ENCODE measurements around the gene DIDO1.

Gene DIDO1

DNA sequence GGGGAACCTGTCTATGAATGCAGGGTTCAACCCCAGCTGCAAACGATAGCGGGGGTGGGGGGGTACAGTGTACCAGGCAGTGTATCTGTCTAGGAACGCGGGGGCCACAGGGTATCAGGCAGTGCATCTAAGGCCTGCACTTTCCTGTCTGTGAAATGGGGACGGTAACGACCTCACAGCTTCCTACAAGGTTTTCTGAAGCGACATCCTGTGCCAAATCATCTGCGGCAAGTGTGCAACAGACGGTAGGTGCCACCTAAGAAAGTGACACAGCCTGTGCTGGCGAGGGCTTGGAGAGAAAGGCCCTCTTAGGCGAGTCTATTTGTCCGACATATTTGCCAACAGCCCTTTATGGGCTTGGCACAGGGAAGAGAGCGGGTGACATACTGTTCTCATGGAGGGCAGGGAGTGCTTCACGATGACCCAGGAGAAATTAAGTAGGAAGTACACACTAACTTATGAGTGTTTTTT, 3.8 kb downstream of the DIDO1 start:
- Histone ChIP-seq H3K4me1 (peaks cover 79 to 86% (median 83%) of the 10 kb centered on the region in 10 experiments), H3K9ac (peak overlapping the region in 4 of 11 experiments; percentile 1 to 42 (median 28); a peak in 6 of 22 replicates), H3K27me3 (no peaks in the 10 kb centered on the region), H4K20me1 (peaks cover 83 to 95% (median 93%) of the 10 kb centered on the region in 11 experiments), H3K4me3 (no peak overlapping the region), H3K27ac (peak overlapping the region in 1 of 11 experiments; percentile 1; a peak in 1 of 22 replicates), H3K4me2 (peak overlapping the region; percentile 48 to 98 (median 93); a peak in 21 of 22 replicates), H3K36me3 (peaks cover 0 to 7% (median 0%) of the 10 kb centered on the region in 11 experiments; a peak in 5 of 22 replicates), H3K9me3 (replicated peaks in 1 of 11) (no peaks in the 10 kb centered on the region)
- TF ChIP-seq Cebpa-rat (IDR thresholded peaks at IDR 0.05), result no peak

DNA sequence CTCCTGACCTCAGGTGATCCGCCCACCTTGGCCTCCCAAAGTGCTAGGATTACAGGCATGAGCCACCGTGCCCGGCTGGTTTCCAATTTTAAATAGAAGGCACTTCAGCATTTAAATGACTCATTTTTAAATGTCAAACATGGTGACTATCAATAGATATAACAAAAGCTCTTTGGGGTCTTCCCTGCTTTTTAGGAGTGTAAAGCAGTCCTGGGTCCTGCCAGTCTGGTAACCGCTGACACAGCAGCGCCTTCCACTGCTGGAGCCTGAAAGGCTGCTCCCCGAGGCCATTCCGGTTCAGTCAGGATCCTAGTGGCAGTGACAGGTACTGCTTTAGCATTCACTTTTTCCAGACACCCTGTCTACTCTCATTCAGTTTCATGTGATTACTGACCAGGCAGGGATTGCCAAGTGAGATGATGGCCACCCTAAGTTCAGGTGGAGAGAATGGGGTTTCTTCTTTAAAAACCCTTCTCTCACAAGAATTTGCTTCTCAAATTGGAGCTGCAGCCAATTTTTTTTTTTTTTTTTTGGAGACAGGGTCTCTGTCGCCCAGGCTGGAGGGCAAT, 5.1 kb downstream of the DIDO1 start:
- H3K27me3 ChIP-seq, result no peaks in the 10 kb centered on the region
- no peak overlapping the region for H3K9ac ChIP-seq
- no peak overlapping the region for H3K4me3 ChIP-seq
- TF ChIP-seq Cebpa-rat (IDR thresholded peaks at IDR 0.05), result no peak
- H3K36me3 ChIP-seq, result peaks cover 0 to 10% (median 0%) of the 10 kb centered on the region in 11 experiments; a peak in 3 of 22 replicates
- peak overlapping the region; percentile 7 to 85 (median 78); a peak in 18 of 22 replicates for H3K4me2 ChIP-seq
- no peak overlapping the region for H3K27ac ChIP-seq
- H4K20me1 ChIP-seq, result peaks cover 92 to 98% (median 96%) of the 10 kb centered on the region in 11 experiments
- H3K4me1 ChIP-seq, result peaks cover 83 to 88% (median 87%) of the 10 kb centered on the region in 10 experiments
- no peaks in the 10 kb centered on the region for H3K9me3 ChIP-seq (replicated peaks in 1 of 11)

DNA sequence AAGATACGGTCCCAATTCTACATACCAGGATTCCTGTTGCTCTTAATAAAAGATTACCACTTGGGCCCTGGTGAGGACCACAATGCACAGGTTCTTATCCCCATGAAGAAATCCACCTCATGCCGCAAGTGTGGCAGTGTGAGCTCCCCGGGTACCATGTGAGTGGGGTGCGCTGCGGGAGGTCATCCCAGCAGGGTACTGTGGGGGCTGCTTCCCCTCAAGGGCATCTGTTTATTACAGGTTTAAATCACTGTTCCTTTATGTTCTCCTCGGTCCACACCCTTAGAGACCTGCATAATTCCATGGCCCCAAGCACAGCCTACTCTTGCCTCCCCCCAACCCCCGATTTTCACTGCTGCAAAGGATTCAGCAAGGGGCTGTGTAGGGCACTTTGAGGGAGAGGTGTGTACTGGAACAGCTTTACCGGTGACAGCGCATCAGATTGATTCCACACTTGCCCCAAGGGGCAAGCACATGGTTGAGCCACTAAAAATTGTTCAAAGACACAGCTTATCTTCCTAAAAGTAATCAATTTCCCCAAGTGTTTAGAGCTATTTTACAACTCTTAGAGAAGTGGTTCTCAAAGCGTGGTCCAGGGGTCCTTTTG, 6.2 kb downstream of the DIDO1 start:
- Histone ChIP-seq H3K36me3 (peaks cover 0 to 10% (median 0%) of the 10 kb centered on the region in 11 experiments; a peak in 3 of 22 replicates), H3K4me1 (peaks cover 91 to 96% (median 96%) of the 10 kb centered on the region in 10 experiments), H3K4me2 (peak overlapping the region; percentile 70 to 85 (median 79)), H3K27ac (peak overlapping the region in 3 of 11 experiments; percentile 10 to 31 (median 13); a peak in 2 of 22 replicates), H3K9ac (peak overlapping the region in 4 of 11 experiments; percentile 14 to 55 (median 24); a peak in 5 of 22 replicates), H3K4me3 (no peak overlapping the region), H3K9me3 (replicated peaks in 1 of 11) (no peaks in the 10 kb centered on the region), H3K27me3 (no peaks in the 10 kb centered on the region), H4K20me1 (peaks cover 98 to 100% (median 100%) of the 10 kb centered on the region in 11 experiments)
- no peak for TF ChIP-seq Cebpa-rat (IDR thresholded peaks at IDR 0.05)

DNA sequence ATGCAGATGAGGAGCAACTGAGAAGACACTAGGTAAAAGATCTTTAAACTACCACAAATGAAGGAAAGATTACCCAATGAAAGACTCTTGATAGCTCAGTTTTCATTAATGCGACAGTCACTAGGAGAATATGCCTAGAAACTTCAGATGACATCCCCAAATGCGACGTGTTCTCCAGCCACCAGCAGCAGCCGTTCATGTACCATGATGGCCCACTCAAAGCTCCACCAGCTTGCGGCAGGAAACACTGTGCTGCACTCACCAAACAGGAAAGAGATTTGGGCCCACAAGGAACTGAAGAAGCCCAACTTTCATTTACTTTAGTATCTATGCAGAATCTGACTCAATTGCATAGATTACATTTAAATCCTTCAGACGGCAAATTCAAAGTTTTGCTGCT, 7.5 kb downstream of the DIDO1 start:
- no peak for TF ChIP-seq Cebpa-rat (IDR thresholded peaks at IDR 0.05)
- no peaks in the 10 kb centered on the region for H3K27me3 ChIP-seq
- H3K4me1 ChIP-seq, result peaks cover 86 to 96% (median 95%) of the 10 kb centered on the region in 10 experiments
- no peaks in the 10 kb centered on the region for H3K9me3 ChIP-seq (replicated peaks in 1 of 11)
- H3K4me2 ChIP-seq, result peak overlapping the region; percentile 70 to 85 (median 79)
- H3K9ac ChIP-seq, result peak overlapping the region in 4 of 11 experiments; percentile 11 to 42 (median 18); a peak in 6 of 22 replicates
- H3K36me3 ChIP-seq, result peaks cover 4 to 18% (median 7%) of the 10 kb centered on the region in 11 experiments; a peak in 16 of 22 replicates
- peak overlapping the region in 4 of 11 experiments; percentile 1 to 31 (median 18); a peak in 3 of 22 replicates for H3K27ac ChIP-seq
- peaks cover 98 to 100% (median 100%) of the 10 kb centered on the region in 11 experiments for H4K20me1 ChIP-seq
- no peak overlapping the region for H3K4me3 ChIP-seq

DNA sequence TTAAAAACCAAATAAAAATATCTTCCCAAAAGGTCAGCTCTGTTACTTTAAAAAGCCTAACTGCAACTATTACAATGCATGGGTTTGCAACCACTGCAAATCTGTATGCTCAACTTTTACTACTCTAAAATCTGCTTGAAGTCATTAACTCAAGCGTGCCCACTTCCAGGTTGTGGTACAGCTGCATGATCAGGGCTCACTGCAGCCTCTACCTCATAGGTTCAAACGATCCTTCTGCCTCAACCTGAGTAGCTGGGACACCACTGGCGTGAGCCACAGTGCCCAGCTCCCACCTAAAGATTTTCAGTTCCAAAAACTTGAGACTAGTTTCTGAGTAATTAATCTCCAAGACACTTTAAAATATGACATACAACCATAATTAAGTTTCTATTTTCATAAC, 8.2 kb downstream of the DIDO1 start:
- Histone ChIP-seq H3K27me3 (no peaks in the 10 kb centered on the region), H3K4me1 (peaks cover 79 to 92% (median 89%) of the 10 kb centered on the region in 10 experiments), H3K4me3 (no peak overlapping the region), H3K4me2 (peak overlapping the region; percentile 70 to 85 (median 79)), H3K9me3 (replicated peaks in 1 of 11) (no peaks in the 10 kb centered on the region), H3K36me3 (peaks cover 11 to 24% (median 14%) of the 10 kb centered on the region in 11 experiments), H4K20me1 (peaks cover 98 to 100% (median 100%) of the 10 kb centered on the region in 11 experiments), H3K9ac (peak overlapping the region in 7 of 11 experiments; percentile 2 to 42 (median 11); a peak in 6 of 22 replicates), H3K27ac (peak overlapping the region in 4 of 11 experiments; percentile 1 to 31 (median 6); a peak in 2 of 22 replicates)
- TF ChIP-seq Cebpa-rat (IDR thresholded peaks at IDR 0.05), result no peak

DNA sequence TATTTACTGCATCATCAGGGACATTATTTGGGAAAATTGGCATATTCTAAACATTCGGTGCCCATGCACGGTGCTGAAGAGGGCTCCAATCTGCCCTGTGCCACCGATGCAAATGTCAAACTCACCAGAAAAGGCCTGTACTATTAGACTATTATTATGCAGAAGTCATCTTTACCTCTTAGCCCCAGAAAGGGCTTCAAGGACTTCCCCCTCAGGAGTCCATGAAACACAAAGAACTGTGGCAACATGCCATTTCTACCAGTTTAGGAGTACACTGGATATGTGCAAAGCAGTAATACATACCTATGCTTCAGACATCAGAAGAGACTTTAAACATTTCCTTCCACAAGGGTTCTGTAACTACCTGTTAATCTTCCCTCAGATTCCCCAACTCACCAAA, 8.6 kb downstream of the DIDO1 start:
- Histone ChIP-seq H3K9me3 (replicated peaks in 1 of 11) (no peaks in the 10 kb centered on the region), H3K27me3 (no peaks in the 10 kb centered on the region), H4K20me1 (peaks cover 98 to 100% (median 100%) of the 10 kb centered on the region in 11 experiments), H3K4me1 (peaks cover 76 to 88% (median 85%) of the 10 kb centered on the region in 10 experiments), H3K4me2 (peak overlapping the region; percentile 70 to 85 (median 79)), H3K4me3 (no peak overlapping the region), H3K27ac (peak overlapping the region in 2 of 11 experiments; percentile 1 to 6; a peak in 1 of 22 replicates), H3K36me3 (peaks cover 16 to 29% (median 18%) of the 10 kb centered on the region in 11 experiments), H3K9ac (peak overlapping the region in 5 of 11 experiments; percentile 2 to 12 (median 6); a peak in 4 of 22 replicates)
- TF ChIP-seq Cebpa-rat (IDR thresholded peaks at IDR 0.05), result no peak

DNA sequence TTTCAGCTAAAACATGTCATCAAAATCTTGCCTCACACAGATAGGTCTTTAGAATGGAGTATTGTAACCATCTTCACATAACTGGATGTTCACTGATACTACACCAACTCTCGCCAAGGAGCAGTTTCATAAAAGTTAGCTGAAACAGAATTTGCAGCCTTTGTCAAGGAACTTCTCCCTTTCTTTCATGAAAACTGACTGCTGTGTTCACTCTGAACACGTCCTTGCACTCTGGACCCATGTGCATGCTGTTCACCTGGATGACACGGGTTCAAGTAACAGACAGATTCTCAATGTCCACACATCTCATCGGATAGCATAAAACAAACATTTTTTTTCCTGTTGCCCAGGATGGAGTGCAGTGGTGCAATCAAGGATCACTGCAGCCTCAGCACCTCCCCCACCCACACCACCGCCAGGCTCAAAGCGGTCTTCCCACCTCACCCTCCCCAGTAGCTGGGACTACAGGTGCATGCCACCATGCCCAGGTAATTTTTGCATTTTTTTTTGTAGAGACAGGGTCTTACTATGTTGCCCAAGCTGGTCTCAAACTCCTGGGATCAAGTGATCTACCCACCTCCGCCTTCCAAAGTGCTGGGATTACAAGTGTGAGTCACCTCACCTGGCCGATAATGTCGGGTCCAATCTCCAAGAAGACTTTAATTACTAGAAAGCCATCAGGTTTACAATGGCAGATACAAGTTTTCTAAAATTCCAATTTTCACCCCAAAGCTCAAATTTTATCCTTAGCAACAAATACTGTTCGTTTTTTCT, 9.4 kb downstream of the DIDO1 start:
- peaks cover 24 to 37% (median 26%) of the 10 kb centered on the region in 11 experiments for H3K36me3 ChIP-seq
- H3K27me3 ChIP-seq, result no peaks in the 10 kb centered on the region
- H3K9ac ChIP-seq, result 0 out of 22 replicates have a peak overlapping the region, but pooled peaks of 2 of the 11 experiments have one; percentile 2 to 6
- H3K4me1 ChIP-seq, result peaks cover 71 to 88% (median 78%) of the 10 kb centered on the region in 10 experiments
- no peak overlapping the region for H3K27ac ChIP-seq
- H3K4me3 ChIP-seq, result no peak overlapping the region
- TF ChIP-seq Cebpa-rat (IDR thresholded peaks at IDR 0.05), result no peak
- H3K4me2 ChIP-seq, result peak overlapping the region; percentile 70 to 85 (median 79)
- H3K9me3 ChIP-seq (replicated peaks in 1 of 11), result no peaks in the 10 kb centered on the region
- peaks cover 98 to 100% (median 100%) of the 10 kb centered on the region in 11 experiments for H4K20me1 ChIP-seq

DNA sequence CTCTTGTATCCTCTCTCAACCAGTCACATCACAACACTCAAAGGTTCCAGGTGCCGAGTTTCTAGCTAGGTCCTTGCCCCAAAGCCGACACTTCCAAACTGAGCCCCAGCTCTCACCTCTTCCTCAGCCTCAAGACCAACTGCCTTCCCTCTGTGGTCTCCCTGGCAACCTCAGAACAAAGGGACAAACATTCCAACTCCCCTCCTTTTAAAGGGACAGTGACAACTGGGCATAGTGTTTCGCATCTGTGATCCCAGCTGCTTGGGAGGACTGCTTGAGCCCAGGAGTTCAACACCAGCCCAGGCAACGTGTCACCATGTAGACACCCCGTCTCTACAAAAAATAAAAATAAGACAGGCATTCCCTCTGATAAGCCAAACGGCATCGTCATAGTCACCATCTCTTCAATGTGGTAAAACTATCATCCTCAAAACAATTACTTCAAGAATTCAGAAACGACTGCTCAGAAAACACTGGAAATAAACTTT, 11.3 kb downstream of the DIDO1 start:
- H3K27me3 ChIP-seq, result no peaks in the 10 kb centered on the region
- peak overlapping the region in 6 of 11 experiments; percentile 17 to 49 (median 37); a peak in 9 of 22 replicates for H3K9ac ChIP-seq
- H3K4me3 ChIP-seq, result no peak overlapping the region
- no peaks in the 10 kb centered on the region for H3K9me3 ChIP-seq (replicated peaks in 1 of 11)
- H3K4me2 ChIP-seq, result peak overlapping the region; percentile 39 to 85 (median 63)
- no peak for TF ChIP-seq Cebpa-rat (IDR thresholded peaks at IDR 0.05)
- H3K36me3 ChIP-seq, result peaks cover 43 to 56% (median 45%) of the 10 kb centered on the region in 11 experiments
- H3K4me1 ChIP-seq, result peaks cover 54 to 74% (median 62%) of the 10 kb centered on the region in 10 experiments
- peaks cover 100% of the 10 kb centered on the region in 11 experiments for H4K20me1 ChIP-seq
- peak overlapping the region in 5 of 11 experiments; percentile 7 to 68 (median 42); a peak in 6 of 22 replicates for H3K27ac ChIP-seq
